ENCODE results near the gene GRAMD1B.

- TF ChIP-seq CTCF (IDR thresholded peaks at IDR 0.05; ENCODE audit: low read depth, low read length) = no peak
- no peak for TF ChIP-seq POLR2A (IDR thresholded peaks at IDR 0.05; ENCODE audit: extremely low read depth, insufficient read length)
Observed at GRCh38 chr11:123580137-123580536, 150.1 kb downstream of the GRAMD1B start.
